ENCODE data around the gene FOXJ1.

DNA sequence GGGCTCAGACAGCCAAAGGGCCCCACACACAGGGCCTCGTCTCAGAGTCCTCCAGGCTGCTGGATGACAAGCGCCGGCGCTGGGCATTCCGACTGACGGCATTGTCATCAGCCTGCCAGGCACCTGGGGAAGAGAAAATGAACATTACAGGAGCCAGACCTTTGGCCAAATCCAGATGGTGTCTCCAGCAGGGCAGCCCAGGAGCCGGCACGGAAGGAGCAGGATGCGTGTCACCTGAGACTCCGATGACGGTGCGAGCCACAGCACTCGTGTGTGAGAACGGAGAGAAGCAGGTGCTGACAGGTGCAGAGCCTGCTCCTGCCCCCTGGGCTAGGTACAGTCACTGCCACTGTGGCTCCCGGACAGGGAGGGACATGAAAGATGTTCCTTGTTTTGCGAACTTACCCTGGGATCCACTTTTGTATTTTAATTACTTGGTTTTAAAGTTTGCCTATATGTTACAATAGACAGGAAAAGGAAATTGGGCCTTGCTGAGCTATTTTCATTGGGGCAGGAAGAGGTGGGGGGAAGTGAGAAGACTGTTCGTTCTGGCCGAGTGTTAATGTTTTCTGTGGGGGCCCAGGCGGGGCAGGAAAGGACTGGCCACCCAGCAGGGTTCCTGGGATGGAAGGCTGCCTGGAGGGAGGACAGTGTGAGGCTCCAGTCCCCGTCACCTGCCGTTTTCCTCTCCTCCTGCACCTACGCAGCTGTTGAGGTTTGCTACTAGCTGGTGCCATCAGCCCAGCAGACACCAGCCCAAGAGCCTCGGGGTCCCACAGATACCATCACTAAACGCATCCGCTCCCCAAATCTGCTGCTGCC, 4.4 kb upstream of the FOXJ1 start:
- TF ChIP-seq, protein P1, sequence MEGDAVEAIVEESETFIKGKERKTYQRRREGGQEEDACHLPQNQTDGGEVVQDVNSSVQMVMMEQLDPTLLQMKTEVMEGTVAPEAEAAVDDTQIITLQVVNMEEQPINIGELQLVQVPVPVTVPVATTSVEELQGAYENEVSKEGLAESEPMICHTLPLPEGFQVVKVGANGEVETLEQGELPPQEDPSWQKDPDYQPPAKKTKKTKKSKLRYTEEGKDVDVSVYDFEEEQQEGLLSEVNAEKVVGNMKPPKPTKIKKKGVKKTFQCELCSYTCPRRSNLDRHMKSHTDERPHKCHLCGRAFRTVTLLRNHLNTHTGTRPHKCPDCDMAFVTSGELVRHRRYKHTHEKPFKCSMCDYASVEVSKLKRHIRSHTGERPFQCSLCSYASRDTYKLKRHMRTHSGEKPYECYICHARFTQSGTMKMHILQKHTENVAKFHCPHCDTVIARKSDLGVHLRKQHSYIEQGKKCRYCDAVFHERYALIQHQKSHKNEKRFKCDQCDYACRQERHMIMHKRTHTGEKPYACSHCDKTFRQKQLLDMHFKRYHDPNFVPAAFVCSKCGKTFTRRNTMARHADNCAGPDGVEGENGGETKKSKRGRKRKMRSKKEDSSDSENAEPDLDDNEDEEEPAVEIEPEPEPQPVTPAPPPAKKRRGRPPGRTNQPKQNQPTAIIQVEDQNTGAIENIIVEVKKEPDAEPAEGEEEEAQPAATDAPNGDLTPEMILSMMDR (IDR thresholded peaks at IDR 0.05; ENCODE audit: insufficient read depth, low read length) = no peak
- TF ChIP-seq POLR2AphosphoS5 (IDR thresholded peaks at IDR 0.05; ENCODE audit: low read depth) (no peak), GABPA (IDR thresholded peaks at IDR 0.05; ENCODE audit: low read depth) (no peak)
- TF ChIP-seq, protein P2, sequence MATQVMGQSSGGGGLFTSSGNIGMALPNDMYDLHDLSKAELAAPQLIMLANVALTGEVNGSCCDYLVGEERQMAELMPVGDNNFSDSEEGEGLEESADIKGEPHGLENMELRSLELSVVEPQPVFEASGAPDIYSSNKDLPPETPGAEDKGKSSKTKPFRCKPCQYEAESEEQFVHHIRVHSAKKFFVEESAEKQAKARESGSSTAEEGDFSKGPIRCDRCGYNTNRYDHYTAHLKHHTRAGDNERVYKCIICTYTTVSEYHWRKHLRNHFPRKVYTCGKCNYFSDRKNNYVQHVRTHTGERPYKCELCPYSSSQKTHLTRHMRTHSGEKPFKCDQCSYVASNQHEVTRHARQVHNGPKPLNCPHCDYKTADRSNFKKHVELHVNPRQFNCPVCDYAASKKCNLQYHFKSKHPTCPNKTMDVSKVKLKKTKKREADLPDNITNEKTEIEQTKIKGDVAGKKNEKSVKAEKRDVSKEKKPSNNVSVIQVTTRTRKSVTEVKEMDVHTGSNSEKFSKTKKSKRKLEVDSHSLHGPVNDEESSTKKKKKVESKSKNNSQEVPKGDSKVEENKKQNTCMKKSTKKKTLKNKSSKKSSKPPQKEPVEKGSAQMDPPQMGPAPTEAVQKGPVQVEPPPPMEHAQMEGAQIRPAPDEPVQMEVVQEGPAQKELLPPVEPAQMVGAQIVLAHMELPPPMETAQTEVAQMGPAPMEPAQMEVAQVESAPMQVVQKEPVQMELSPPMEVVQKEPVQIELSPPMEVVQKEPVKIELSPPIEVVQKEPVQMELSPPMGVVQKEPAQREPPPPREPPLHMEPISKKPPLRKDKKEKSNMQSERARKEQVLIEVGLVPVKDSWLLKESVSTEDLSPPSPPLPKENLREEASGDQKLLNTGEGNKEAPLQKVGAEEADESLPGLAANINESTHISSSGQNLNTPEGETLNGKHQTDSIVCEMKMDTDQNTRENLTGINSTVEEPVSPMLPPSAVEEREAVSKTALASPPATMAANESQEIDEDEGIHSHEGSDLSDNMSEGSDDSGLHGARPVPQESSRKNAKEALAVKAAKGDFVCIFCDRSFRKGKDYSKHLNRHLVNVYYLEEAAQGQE (IDR thresholded peaks at IDR 0.05; ENCODE audit: insufficient replicate concordance, low read depth) = no peak

All from HL-60 (cell line).